Vagina (tissue), 2 donors: Measurements from ENCODE around the gene MS4A4A. TPM values are rescaled to one million over a fixed set of nuclear protein-coding genes. Genes with fewer than 3 reads are reported as not detected.

Source experiments
- DNase-seq, 2 donors: peaks; one replicate each; pipeline ENCODE4 v3.0.0-alpha.2; 2017; ENCODE audit errors: extremely low spot score in 2 of 2
- H3K27ac ChIP-seq: fragments of 200-600 bp; sonication (generic); one replicate; pipeline ENCODE4 v1.5.1; 2019
- H3K27me3 ChIP-seq: fragments of 200-600 bp; sonication (generic); one replicate; pipeline ENCODE4 v1.5.1; 2019
- H3K36me3 ChIP-seq, 2 donors: fragments of 200-600 bp; sonication (generic); one replicate each; pipeline ENCODE4 v1.5.1; 2017 to 2019
- H3K4me1 ChIP-seq: fragments of 200-600 bp; sonication (generic); one replicate; pipeline ENCODE4 v1.5.1; 2019
- H3K4me3 ChIP-seq, 2 donors: fragments of 200-600 bp; sonication (generic); 1 replicate in 1 of 2; 2 replicates in 1 of 2; pipeline ENCODE4 v1.5.1; 2016 to 2019
- H3K9me3 ChIP-seq: fragments of 200-600 bp; sonication (generic); one replicate; pipeline ENCODE4 v1.5.1; 2019
- POLR2A ChIP-seq, 2 donors: fragments of 450-650 bp; IDR thresholded peaks; one replicate each; pipeline ENCODE4 v1.6.1; 2017; ENCODE audit warnings: antibody characterized with exemption in 2 of 2, mild to moderate bottlenecking in 2 of 2, moderate library complexity in 2 of 2
- POLR2AphosphoS5 ChIP-seq, 2 donors: sonication (generic); formaldehyde crosslinking; IDR thresholded peaks; one replicate each; pipeline ENCODE4 v1.9.0; 2017; ENCODE audit warnings: antibody characterized with exemption in 2 of 2, mild to moderate bottlenecking in 2 of 2, low read depth in 1 of 2; ENCODE audit not compliant: insufficient read depth in 1 of 2
- intact Hi-C: fragments of 100-400 bp; cut with DNase I; formaldehyde crosslinking; loops from one replicate; pipeline ENCODE4 v1.15.1; 2023
- total RNA-seq: library from RNA; depleted of rRNA; stranded (reverse); fragments of >200 nt; gene quantifications from one replicate; pipeline ENCODE4 v1.2.3, GENCODE V29; 2016
- TF ChIP-seq, protein P1 (sequence below), 3 experiments: fragments of 450-650 bp in 2 of 3; fragments of 200-600 bp in 1 of 3; sonication (generic) in 1 of 3; IDR thresholded peaks; one replicate each; pipeline ENCODE4 v1.5.1; 2017 to 2019; ENCODE audit warnings: antibody characterized with exemption in 3 of 3, mild to moderate bottlenecking in 2 of 3, moderate library complexity in 2 of 3

MS4A4A gene
- total RNA-seq, 1 donor from 2014 or later, result 10.3 TPM

DNA sequence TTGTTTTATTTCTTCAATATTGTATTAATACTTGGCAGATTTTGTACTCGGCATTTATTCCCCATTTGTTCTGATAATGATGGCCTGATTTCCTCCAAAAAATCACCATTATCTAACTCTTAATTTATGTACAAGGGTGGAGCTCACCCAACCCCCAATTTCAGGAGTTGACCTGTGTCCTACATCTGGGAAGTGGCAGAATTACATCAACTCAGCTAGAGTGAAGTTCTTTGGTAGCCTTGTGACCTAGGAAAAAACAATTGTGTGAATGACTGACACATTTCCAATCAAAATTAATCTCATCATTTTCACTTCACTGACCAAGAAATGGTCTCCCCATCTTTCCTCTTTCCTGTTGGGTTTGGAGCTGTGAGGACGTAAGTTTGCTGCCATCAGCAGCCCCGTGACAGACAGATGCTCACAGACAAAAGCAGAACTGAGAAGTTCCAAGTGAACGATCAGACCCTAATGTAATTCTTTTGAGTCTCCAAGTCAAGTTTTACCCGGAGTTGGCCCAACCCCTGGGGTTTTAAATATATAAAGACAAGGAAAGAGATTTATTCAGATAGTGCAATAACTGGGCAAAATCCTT lies 30.0 kb downstream of the MS4A4A start:
- Histone ChIP-seq H3K4me3 (no peak overlapping the region), H3K27me3 (no peaks in the 10 kb centered on the region), H3K36me3 (no peaks in the 10 kb centered on the region), H3K27ac (no peak overlapping the region), H3K4me1 (no peaks in the 10 kb centered on the region), H3K9me3 (no peaks in the 10 kb centered on the region)
- intact Hi-C loops, result no loop called here
- DNase-seq, result no peak
- no peak for TF ChIP-seq POLR2A (IDR thresholded peaks at IDR 0.05)
- TF ChIP-seq, protein P1, sequence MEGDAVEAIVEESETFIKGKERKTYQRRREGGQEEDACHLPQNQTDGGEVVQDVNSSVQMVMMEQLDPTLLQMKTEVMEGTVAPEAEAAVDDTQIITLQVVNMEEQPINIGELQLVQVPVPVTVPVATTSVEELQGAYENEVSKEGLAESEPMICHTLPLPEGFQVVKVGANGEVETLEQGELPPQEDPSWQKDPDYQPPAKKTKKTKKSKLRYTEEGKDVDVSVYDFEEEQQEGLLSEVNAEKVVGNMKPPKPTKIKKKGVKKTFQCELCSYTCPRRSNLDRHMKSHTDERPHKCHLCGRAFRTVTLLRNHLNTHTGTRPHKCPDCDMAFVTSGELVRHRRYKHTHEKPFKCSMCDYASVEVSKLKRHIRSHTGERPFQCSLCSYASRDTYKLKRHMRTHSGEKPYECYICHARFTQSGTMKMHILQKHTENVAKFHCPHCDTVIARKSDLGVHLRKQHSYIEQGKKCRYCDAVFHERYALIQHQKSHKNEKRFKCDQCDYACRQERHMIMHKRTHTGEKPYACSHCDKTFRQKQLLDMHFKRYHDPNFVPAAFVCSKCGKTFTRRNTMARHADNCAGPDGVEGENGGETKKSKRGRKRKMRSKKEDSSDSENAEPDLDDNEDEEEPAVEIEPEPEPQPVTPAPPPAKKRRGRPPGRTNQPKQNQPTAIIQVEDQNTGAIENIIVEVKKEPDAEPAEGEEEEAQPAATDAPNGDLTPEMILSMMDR (IDR thresholded peaks at IDR 0.05), result no peak
- no peak for TF ChIP-seq POLR2AphosphoS5 (IDR thresholded peaks at IDR 0.05; ENCODE audit: insufficient read depth in 1 of 2, low read depth in 1 of 2)

DNA sequence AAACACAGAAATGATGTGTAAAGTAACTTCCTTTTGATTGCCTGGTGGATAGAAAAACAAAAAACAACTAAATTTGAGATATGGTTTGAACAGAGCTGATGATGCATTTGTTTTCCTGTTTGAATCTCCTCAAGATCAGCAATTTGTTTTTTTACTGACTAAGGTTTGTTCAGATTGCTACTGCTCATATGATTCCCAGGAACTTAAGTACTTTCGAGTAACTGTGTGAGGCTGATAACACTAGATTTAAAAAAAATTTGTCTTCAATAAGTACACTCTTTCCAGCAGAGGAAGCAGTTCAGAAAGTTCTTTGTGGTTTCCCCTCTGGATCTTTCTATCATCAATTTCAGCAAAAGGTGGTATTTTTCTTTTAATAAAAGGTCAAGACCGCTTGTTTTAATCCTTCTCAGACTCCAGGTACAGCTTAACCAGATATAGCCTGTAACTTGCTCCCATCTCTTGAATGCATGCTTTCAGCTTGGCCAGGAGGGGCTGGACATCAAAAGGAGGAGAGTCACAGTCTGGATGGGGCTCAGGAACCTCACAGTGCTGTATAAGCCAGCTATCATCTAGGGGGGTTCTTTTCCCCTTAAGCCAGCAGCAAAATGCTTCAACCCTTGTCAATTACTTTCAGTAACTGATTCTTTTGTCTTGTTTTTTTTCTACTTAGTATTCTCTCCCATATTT lies 34.3 kb downstream of the MS4A4A start:
- no peak for DNase-seq
- H3K27me3 ChIP-seq, result no peaks in the 10 kb centered on the region
- H3K4me1 ChIP-seq, result no peaks in the 10 kb centered on the region
- no peaks in the 10 kb centered on the region for H3K36me3 ChIP-seq
- TF ChIP-seq POLR2A (IDR thresholded peaks at IDR 0.05) (no peak), POLR2AphosphoS5 (IDR thresholded peaks at IDR 0.05; ENCODE audit: insufficient read depth in 1 of 2, low read depth in 1 of 2) (no peak)
- TF ChIP-seq, protein P1 (IDR thresholded peaks at IDR 0.05), result no peak
- H3K9me3 ChIP-seq, result no peaks in the 10 kb centered on the region
- no peak overlapping the region for H3K4me3 ChIP-seq
- intact Hi-C loops, result no loop called here
- H3K27ac ChIP-seq, result no peak overlapping the region

DNA sequence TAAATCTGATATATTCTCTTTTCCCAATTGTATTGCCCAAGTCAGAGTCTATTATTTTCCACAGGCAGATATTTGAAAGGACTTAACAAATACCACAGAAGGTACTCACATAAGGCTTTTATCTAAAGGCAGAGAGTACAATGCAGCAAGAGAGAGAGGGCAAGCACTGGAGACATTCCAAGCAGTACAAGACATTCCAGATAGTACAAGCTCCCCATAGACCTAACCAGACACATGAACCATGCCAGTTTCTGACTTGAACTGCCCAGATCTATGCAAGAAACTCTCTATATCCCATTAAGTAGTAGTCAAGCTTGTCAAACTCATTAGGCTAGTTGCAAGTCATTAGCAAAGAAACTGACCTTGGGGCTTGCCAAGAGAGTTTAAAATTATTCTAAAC lies 35.4 kb downstream of the MS4A4A start:
- Histone ChIP-seq H3K9me3 (no peaks in the 10 kb centered on the region), H3K4me1 (no peaks in the 10 kb centered on the region), H3K27me3 (no peaks in the 10 kb centered on the region), H3K36me3 (no peaks in the 10 kb centered on the region), H3K4me3 (no peak overlapping the region), H3K27ac (no peak overlapping the region)
- intact Hi-C loops, result no loop called here
- no peak for DNase-seq
- no peak for TF ChIP-seq POLR2AphosphoS5 (IDR thresholded peaks at IDR 0.05; ENCODE audit: insufficient read depth in 1 of 2, low read depth in 1 of 2)
- TF ChIP-seq, protein P1 (IDR thresholded peaks at IDR 0.05), result no peak
- TF ChIP-seq POLR2A (IDR thresholded peaks at IDR 0.05), result no peak

DNA sequence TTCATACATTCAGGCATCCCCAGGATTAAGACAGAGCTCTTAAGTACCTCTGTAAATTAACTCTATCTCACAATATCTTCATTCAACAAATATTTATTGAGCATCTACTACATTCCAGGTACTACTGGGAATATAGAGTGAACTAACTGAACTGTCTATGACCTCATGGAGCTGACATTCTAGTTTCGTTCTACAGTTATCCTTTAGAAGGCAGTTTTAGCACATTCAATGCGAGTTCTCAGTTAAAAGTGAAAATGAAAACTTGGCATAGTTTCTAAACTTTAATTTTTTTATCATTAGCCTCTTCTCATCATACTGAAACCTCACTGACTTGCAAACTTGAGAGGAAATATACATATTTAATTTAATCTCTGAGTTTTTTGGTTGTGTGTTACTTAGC lies 35.9 kb downstream of the MS4A4A start:
- H3K4me3 ChIP-seq, result no peak overlapping the region
- no peak for DNase-seq
- no peaks in the 10 kb centered on the region for H3K4me1 ChIP-seq
- intact Hi-C loops, result no loop called here
- no peak for TF ChIP-seq POLR2A (IDR thresholded peaks at IDR 0.05)
- TF ChIP-seq, protein P1 (IDR thresholded peaks at IDR 0.05), result no peak
- no peak for TF ChIP-seq POLR2AphosphoS5 (IDR thresholded peaks at IDR 0.05; ENCODE audit: insufficient read depth in 1 of 2, low read depth in 1 of 2)
- no peaks in the 10 kb centered on the region for H3K9me3 ChIP-seq
- H3K36me3 ChIP-seq, result no peaks in the 10 kb centered on the region
- no peak overlapping the region for H3K27ac ChIP-seq
- H3K27me3 ChIP-seq, result no peaks in the 10 kb centered on the region

DNA sequence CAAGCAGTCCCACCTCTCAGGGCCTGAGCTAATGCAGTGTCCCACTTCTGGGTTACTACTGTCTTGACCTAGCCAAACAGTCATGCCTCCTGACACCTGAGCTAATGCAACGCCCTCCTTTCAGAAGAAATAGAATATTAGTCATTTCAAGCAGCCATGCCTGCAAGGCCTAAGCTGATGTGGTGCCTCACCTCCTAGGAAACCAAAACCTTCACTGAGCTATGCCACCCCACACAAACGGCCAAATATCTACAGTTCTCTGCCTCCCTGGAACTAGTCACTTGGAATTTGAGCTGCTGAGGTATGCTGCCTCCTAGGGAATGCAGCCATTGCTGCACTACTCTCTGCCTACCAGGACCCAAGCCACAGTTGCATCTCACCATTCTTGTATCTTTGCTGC lies 38.3 kb downstream of the MS4A4A start:
- H3K27me3 ChIP-seq, result no peaks in the 10 kb centered on the region
- no peak overlapping the region for H3K4me3 ChIP-seq
- no peak for DNase-seq
- intact Hi-C loops, result no loop called here
- no peak overlapping the region for H3K27ac ChIP-seq
- no peaks in the 10 kb centered on the region for H3K36me3 ChIP-seq
- H3K4me1 ChIP-seq, result no peaks in the 10 kb centered on the region
- TF ChIP-seq, protein P1 (IDR thresholded peaks at IDR 0.05), result no peak
- TF ChIP-seq POLR2A (IDR thresholded peaks at IDR 0.05) (no peak), POLR2AphosphoS5 (IDR thresholded peaks at IDR 0.05; ENCODE audit: insufficient read depth in 1 of 2, low read depth in 1 of 2) (no peak)
- no peaks in the 10 kb centered on the region for H3K9me3 ChIP-seq
